GM23338 (cell line): Measurements from ENCODE around the gene FGF11.

Source experiments
- CREB1 ChIP-seq: fragments of 250-450 bp; sonication (Bioruptor Pico); IDR thresholded peaks from 2 replicates; pipeline ENCODE4 v1.5.0; 2020; ENCODE audit warnings: low read depth, mild to moderate bottlenecking, moderate library complexity
- CTCF ChIP-seq, 2 experiments: fragments of 200-600 bp in 1 of 2; sonication (generic) in 1 of 2; conservative IDR thresholded peaks; 2 replicates each; pipeline versions ENCODE4 v1.5.1 to v1.6.1; 2016 to 2017; ENCODE audit warnings: antibody characterized with exemption in 2 of 2, low read depth in 2 of 2, mild to moderate bottlenecking in 2 of 2, moderate library complexity in 1 of 2
- EZH2 ChIP-seq: fragments of 200-600 bp; sonication (generic); IDR thresholded peaks from one replicate; pipeline ENCODE4 v1.8.0; 2017; ENCODE audit warnings: antibody characterized with exemption, mild to moderate bottlenecking, low read depth; ENCODE audit not compliant: unreplicated experiment
- EZH2phosphoT487 ChIP-seq: fragments of 200-600 bp; sonication (generic); IDR thresholded peaks from one replicate; pipeline ENCODE4 v1.8.1; 2018; ENCODE audit warnings: antibody characterized with exemption; ENCODE audit not compliant: unreplicated experiment
- JUNB ChIP-seq: IDR thresholded peaks from one replicate; pipeline ENCODE4 v1.6.1; 2016; ENCODE audit warnings: antibody characterized with exemption; ENCODE audit not compliant: unreplicated experiment
- NANOG ChIP-seq: IDR thresholded peaks from 2 replicates; pipeline ENCODE4 v1.6.1; 2016; ENCODE audit warnings: antibody characterized with exemption, borderline replicate concordance
- POLR2AphosphoS5 ChIP-seq: IDR thresholded peaks from 2 replicates; pipeline ENCODE4 v1.6.1; 2016; ENCODE audit warnings: antibody characterized with exemption, low read depth
- REST ChIP-seq: IDR thresholded peaks from one replicate; pipeline ENCODE4 v1.6.1; 2018; ENCODE audit warnings: antibody characterized with exemption; ENCODE audit not compliant: unreplicated experiment
- STAT1 ChIP-seq: IDR thresholded peaks from one replicate; pipeline ENCODE4 v1.6.1; 2016; ENCODE audit warnings: antibody characterized with exemption; ENCODE audit not compliant: unreplicated experiment
- ZNF114 ChIP-seq: fragments of 250-450 bp; sonication (Bioruptor Pico); IDR thresholded peaks from 2 replicates; pipeline ENCODE4 v1.5.0; 2020; ENCODE audit warnings: mild to moderate bottlenecking, moderate library complexity
- TF ChIP-seq, protein P1 (sequence below): IDR thresholded peaks from 2 replicates; pipeline ENCODE4 v1.6.1; 2016; ENCODE audit warnings: antibody characterized with exemption
- TF ChIP-seq, protein P2 (sequence below): fragments of 250-450 bp; sonication (Bioruptor Pico); IDR thresholded peaks from 2 replicates; pipeline ENCODE4 v1.5.0; 2020; ENCODE audit warnings: mild to moderate bottlenecking, moderate library complexity

DNA sequence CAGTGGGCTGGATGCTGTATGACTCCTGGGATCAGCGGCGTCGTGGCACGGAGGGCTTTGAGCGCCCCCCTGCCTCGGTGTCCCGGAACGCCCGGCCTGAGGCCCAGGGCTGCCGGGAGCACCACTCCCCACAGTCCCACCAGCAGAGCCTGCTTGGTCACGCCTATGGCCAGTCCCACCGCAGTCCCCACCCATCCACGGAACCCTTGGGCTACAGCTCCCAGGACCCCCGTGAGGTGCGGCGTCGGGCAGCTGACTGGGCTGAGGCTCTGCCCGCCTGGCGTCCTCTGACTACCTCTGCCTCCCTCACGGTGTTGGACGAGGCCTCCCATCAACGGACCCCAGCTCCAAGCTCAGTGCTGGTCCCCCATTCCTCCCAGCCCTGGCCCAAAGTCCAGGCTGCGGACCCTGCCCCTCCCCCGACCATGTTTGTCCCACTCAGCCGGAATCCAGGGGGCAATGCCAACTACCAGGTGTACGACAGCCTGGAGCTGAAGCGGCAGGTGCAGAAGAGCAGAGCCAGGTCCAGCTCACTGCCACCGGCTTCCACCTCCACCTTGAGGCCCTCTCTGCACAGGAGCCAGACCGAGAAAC lies 12.3 kb upstream of the FGF11 start:
- peak in 1 of 2 experiments; percentile 11; a peak in 1 of 4 replicates for TF ChIP-seq CTCF (conservative IDR thresholded peaks at IDR 0.05; ENCODE audit: low read depth in 2 of 2)
- TF ChIP-seq CREB1 (CRISPR knock-in tag) = no peak
- no peak for TF ChIP-seq POLR2AphosphoS5
- no peak for TF ChIP-seq EZH2
- TF ChIP-seq, protein P1, sequence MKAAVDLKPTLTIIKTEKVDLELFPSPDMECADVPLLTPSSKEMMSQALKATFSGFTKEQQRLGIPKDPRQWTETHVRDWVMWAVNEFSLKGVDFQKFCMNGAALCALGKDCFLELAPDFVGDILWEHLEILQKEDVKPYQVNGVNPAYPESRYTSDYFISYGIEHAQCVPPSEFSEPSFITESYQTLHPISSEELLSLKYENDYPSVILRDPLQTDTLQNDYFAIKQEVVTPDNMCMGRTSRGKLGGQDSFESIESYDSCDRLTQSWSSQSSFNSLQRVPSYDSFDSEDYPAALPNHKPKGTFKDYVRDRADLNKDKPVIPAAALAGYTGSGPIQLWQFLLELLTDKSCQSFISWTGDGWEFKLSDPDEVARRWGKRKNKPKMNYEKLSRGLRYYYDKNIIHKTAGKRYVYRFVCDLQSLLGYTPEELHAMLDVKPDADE = no peak
- no peak for TF ChIP-seq EZH2phosphoT487
- TF ChIP-seq REST = no peak
- no peak for TF ChIP-seq STAT1
- TF ChIP-seq, protein P2, sequence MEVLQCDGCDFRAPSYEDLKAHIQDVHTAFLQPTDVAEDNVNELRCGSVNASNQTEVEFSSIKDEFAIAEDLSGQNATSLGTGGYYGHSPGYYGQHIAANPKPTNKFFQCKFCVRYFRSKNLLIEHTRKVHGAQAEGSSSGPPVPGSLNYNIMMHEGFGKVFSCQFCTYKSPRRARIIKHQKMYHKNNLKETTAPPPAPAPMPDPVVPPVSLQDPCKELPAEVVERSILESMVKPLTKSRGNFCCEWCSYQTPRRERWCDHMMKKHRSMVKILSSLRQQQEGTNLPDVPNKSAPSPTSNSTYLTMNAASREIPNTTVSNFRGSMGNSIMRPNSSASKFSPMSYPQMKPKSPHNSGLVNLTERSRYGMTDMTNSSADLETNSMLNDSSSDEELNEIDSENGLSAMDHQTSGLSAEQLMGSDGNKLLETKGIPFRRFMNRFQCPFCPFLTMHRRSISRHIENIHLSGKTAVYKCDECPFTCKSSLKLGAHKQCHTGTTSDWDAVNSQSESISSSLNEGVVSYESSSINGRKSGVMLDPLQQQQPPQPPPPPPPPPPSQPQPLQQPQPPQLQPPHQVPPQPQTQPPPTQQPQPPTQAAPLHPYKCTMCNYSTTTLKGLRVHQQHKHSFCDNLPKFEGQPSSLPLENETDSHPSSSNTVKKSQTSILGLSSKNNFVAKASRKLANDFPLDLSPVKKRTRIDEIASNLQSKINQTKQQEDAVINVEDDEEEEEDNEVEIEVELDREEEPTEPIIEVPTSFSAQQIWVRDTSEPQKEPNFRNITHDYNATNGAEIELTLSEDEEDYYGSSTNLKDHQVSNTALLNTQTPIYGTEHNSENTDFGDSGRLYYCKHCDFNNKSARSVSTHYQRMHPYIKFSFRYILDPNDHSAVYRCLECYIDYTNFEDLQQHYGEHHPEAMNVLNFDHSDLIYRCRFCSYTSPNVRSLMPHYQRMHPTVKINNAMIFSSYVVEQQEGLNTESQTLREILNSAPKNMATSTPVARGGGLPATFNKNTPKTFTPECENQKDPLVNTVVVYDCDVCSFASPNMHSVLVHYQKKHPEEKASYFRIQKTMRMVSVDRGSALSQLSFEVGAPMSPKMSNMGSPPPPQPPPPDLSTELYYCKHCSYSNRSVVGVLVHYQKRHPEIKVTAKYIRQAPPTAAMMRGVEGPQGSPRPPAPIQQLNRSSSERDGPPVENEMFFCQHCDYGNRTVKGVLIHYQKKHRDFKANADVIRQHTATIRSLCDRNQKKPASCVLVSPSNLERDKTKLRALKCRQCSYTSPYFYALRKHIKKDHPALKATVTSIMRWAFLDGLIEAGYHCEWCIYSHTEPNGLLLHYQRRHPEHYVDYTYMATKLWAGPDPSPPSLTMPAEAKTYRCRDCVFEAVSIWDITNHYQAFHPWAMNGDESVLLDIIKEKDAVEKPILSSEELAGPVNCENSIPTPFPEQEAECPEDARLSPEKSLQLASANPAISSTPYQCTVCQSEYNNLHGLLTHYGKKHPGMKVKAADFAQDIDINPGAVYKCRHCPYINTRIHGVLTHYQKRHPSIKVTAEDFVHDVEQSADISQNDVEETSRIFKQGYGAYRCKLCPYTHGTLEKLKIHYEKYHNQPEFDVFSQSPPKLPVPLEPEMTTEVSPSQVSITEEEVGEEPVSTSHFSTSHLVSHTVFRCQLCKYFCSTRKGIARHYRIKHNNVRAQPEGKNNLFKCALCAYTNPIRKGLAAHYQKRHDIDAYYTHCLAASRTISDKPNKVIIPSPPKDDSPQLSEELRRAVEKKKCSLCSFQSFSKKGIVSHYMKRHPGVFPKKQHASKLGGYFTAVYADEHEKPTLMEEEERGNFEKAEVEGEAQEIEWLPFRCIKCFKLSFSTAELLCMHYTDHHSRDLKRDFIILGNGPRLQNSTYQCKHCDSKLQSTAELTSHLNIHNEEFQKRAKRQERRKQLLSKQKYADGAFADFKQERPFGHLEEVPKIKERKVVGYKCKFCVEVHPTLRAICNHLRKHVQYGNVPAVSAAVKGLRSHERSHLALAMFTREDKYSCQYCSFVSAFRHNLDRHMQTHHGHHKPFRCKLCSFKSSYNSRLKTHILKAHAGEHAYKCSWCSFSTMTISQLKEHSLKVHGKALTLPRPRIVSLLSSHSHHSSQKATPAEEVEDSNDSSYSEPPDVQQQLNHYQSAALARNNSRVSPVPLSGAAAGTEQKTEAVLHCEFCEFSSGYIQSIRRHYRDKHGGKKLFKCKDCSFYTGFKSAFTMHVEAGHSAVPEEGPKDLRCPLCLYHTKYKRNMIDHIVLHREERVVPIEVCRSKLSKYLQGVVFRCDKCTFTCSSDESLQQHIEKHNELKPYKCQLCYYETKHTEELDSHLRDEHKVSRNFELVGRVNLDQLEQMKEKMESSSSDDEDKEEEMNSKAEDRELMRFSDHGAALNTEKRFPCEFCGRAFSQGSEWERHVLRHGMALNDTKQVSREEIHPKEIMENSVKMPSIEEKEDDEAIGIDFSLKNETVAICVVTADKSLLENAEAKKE (CRISPR knock-in tag) = no peak
- no peak for TF ChIP-seq JUNB
- TF ChIP-seq NANOG = no peak
- no peak for TF ChIP-seq ZNF114 (CRISPR knock-in tag)
